HG03064 (cell line): ENCODE measurements around the gene NME7.

Experiments
- ATAC-seq: cut with Tn5 transposase; IDR thresholded peaks from one replicate; pipeline ENCODE4 v1.9.1; 2021; ENCODE audit warnings: low read depth; ENCODE audit not compliant: unreplicated experiment

NME7 gene

GRCh38 chr1:169111472-169111871 is 256.1 kb downstream of the NME7 start:
- ATAC-seq: no peak

GRCh38 chr1:169110689-169111447 is 256.7 kb downstream of the NME7 start:
- no peak for ATAC-seq

- ATAC-seq: no peak
These were observed 257.4 kb downstream of the NME7 start for GRCh38 chr1:169110236-169110635.

GRCh38 chr1:169109561-169110134 is 257.9 kb downstream of the NME7 start:
- ATAC-seq: no peak

- no peak for ATAC-seq
These were observed 258.6 kb downstream of the NME7 start for GRCh38 chr1:169108863-169109560.

GRCh38 chr1:169108223-169108622 is 259.4 kb downstream of the NME7 start:
- no peak for ATAC-seq

- no peak for ATAC-seq
These were observed 259.9 kb downstream of the NME7 start for GRCh38 chr1:169107603-169108208.

GRCh38 chr1:169106921-169107602 is 260.5 kb downstream of the NME7 start:
- peak; percentile 1 for ATAC-seq

GRCh38 chr1:169106095-169106920 is 261.3 kb downstream of the NME7 start, which contains the start of gene ATP1B1:
TSS of gene ATP1B1 (plus strand) at chr1:169106690. CDS start at chr1:169106830, 140 bp downstream.
- ATAC-seq: peak; percentile 85

- ATAC-seq: peak; percentile 27
These were observed 262.0 kb downstream of the NME7 start for GRCh38 chr1:169105434-169106094.

- ATAC-seq: no peak
These were observed 262.5 kb downstream of the NME7 start for GRCh38 chr1:169105087-169105433.

GRCh38 chr1:169103480-169103893 is 264.1 kb downstream of the NME7 start:
- no peak for ATAC-seq

- no peak for ATAC-seq
These were observed 264.6 kb downstream of the NME7 start for GRCh38 chr1:169103002-169103401.

- ATAC-seq: no peak
These were observed 265.0 kb downstream of the NME7 start for GRCh38 chr1:169102567-169102966.

- no peak for ATAC-seq
These were observed 266.9 kb downstream of the NME7 start for GRCh38 chr1:169100651-169101088.

GRCh38 chr1:169100208-169100607 is 267.4 kb downstream of the NME7 start:
- no peak for ATAC-seq

GRCh38 chr1:169099561-169099960 is 268.0 kb downstream of the NME7 start:
- ATAC-seq: no peak

- no peak for ATAC-seq
These were observed 269.2 kb downstream of the NME7 start for GRCh38 chr1:169098380-169098779.

GRCh38 chr1:169094897-169095569 is 272.6 kb downstream of the NME7 start:
- no peak for ATAC-seq
